ELR (cell line): ENCODE data around the gene ZNF761.
"Not testable (repeated sequence)": the region's sequence is repeated elsewhere in the genome, so short reads cannot be mapped to it uniquely, and the experiment has no call there.

Experiments used
- DNase-seq: peaks from one replicate; pipeline ENCODE4 v3.0.0-alpha.2; 2015; ENCODE audit warnings: low read depth

ZNF761 gene

GRCh38 chr19:53431399-53432087, at the start of gene ZNF761:
Gene ZNF761, plus strand, starts transcription at chr19:53431984. Its CDS starts 15,285 bp downstream, at chr19:53447269.
- DNase-seq = peak; percentile 90

GRCh38 chr19:53388168-53388567, 43.6 kb upstream of the ZNF761 start:
- peak; percentile 16 for DNase-seq

GRCh38 chr19:53388904-53389303, 42.9 kb upstream of the ZNF761 start:
- DNase-seq = peak; percentile 20

- no peak for DNase-seq
Observed at GRCh38 chr19:53389571-53389970, 42.2 kb upstream of the ZNF761 start.

DNA sequence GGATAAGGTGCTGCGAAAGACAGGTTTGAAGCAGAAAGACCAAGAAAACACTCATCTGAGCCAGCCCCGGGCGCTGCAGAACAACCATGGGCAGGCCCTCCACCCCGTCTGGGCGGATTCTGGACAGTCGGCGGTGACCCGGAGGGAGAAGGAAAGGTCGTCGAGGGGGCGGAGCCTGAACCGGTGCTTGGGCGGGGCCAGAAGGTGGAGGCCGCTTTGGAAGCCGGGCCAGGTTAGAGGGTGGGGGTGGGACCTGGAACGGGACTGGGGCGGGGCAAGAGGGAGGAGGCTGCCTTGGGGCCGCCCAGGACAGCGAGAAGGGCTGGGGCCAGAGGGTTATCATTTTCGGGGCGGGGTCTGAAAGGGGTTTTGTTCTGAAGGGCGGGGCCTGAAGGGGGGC, 41.8 kb upstream of the ZNF761 start:
- no peak for DNase-seq

- peak; percentile 83 for DNase-seq
Observed at GRCh38 chr19:53394522-53394973, 37.2 kb upstream of the ZNF761 start.

DNA sequence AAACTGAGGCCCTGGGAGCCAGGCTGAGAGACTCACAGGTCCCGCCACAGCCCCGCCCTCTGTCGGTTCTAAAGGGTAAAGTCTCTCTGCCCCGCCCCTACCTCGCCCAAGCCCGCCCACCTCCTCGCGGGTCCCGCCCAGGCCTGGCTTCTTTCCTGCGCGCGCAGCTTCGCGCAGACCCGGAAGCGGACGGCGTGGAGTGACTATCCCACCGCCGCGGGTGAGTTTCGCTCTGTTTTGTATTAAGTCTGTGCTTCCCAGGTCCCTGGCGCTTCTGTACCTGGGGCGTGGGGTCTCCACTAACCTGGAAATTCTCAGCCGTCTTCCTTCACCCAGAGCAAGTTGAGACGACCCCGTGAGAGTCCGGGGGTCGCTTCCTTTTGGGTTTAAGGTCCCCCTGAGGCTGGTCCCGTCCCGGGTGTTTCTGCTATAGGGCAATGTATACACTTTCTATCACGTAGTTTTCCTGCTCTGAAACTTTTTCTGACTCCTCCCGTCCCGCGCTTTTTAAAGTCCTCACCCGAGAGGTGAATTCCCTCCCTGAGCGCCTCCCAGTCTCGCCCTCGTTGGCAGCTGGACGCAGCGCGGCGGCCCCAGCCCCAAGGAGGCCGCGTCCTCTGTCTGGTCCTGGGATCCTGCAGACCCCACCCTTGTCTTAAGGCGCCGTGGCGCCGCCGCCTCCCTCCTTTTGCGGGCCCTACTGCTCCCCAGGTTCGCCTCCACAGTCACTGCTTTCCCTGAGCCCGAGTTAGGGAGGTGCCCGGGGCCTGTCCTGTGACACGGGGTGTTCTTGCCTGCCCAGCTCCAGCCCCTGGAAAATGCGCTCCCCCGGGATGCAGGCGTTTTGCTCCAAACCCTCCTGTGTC, 36.6 kb upstream of the ZNF761 start, which contains the start of gene ZNF765:
ZNF765 (plus strand) TSS at position 176 of the 866 bp plus-strand sequence. CDS start 2,867 bp downstream, outside the sequence.
- peak; percentile 93 for DNase-seq

DNA sequence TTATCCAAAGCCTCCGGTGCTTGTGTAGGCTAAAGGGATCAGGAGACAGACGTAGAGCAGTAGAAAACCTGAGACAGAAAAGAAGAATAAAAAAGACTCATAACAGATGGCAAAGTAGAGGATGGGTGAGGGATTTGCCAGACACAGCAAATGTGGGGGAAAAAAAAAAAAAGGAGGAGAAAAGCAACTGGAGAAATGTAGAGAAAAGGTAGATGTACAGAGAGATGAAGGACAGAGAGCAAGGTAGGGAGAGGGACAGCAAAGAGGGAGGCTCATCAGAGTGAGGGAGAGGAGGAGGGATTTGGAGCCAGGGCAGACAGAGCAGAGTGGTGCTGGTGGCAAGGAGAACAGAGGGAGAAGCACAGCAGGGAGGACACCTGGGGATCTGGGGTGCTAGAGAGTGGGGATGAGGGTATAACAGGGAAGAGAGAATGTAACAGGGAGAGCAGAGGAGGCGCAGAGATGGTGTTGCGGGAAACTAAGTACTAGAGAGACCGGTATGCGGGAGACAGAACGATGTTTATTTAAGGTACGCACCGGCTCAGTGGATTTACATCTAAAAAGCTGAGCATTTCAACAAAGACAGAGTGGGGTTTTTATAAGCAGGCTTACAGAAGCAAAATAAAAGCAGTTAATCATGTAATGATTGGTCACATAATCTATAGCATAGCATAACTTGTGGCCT, 35.8 kb upstream of the ZNF761 start:
- peak; percentile 4 for DNase-seq

DNA sequence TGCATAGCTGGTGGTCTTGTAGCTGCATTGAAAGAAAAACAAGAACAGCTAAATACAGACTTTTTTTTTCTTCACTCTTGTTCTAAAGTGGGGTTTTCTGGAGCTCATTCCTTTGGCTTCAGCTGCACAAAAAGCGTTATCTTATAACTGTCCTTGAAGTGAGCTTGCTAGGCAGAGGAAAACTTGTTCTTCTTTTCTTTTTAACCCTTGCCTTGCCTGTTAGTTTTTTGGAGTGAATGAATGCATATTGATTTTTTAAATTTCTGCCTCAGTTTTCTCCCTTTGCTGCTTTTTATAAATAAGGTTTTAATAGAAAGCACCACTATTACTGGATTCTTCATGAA, 35.3 kb upstream of the ZNF761 start:
- no peak for DNase-seq

- DNase-seq = not testable (repeated sequence)
Observed at GRCh38 chr19:53397918-53398317, 33.9 kb upstream of the ZNF761 start.

GRCh38 chr19:53409505-53410204, 22.1 kb upstream of the ZNF761 start:
- DNase-seq = no peak

- DNase-seq = not testable (repeated sequence)
Observed at GRCh38 chr19:53420520-53421315, 11.1 kb upstream of the ZNF761 start.

GRCh38 chr19:53422551-53422950, 9.2 kb upstream of the ZNF761 start:
- DNase-seq = no peak

DNA sequence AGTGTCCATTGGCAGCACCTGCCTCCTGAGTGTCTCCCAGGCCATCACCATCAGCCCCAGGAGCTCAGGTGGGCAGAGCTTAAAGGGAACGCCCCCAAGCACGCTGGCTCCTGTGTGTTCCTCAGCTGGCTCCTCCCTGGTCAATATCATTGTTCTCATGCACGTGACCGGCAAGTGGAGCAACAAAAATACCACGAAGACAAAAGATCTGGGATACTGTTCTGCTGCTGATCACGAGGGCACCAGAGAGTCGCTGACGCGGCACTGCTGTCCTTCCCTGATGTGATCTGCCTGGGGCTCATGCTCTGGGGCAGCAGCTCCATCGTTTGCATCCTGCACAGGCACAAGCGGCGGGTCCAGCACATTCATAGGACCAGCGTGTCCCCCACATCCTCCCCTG, 8.7 kb upstream of the ZNF761 start:
- DNase-seq = not testable (repeated sequence)

- DNase-seq = peak; percentile 6
Observed at GRCh38 chr19:53423680-53424079, 8.1 kb upstream of the ZNF761 start.

DNA sequence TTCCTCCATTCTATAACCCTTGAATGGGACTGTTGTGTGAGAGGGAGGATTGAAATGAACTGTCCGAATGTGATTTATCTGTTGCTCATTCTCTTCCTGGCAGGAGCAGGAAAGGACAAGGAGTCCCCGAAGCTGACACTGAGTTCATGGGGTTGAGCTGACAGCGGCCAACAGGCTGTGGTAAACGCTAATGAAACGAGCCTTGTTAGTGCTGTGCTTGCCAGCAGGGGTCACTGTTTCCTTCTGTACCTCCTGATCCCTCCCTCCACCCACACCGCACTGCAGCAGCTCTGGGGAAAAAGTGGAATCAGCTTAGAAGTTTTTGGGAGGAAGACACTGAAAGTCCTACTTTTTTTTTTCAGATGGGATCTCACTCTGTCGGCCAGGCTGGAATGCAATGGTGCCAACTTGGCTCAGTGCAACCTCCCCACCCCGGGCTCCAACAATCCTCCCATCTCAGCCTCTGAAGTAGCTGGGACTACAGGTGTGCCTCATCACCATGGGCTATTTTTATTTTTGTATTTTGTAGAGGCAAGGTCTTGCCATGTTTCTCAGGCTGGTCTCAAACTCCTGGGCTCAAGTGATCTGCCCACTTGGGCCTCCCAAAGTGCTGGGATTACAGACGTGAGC, 6.7 kb upstream of the ZNF761 start:
- DNase-seq = peak; percentile 57

DNA sequence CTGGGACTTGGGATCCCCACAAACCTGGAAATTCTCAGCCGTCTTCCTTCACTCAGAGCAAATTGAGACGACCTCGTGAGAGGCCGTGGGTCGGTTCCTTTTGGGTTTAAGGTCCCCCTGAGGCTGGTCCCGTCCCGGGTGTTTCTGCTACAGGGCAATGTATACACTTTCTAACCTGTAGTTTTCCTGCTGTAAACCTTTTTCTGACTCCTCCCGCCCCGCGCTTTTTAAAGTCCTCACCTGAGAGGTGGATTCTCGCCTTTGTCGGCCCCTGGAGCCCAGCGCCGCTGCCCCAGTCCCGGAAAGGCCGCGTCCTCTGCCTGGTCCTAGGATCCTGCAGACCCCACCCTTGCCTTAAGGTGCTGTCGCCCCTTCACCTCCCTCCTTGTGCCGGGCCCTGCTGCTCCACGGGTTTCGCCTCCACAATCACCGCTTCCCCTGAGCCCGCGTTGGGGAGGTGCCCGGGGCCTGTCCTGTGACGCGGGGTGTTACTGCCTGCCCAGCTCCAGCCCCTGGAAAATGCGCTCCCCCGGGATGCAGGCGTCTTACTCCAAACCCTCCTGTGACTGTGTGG, 391 bp downstream of the ZNF761 start:
- DNase-seq = peak; percentile 52

- not testable (repeated sequence) for DNase-seq
Observed at GRCh38 chr19:53443809-53444208, 12.0 kb downstream of the ZNF761 start.

- DNase-seq = not testable (repeated sequence)
Observed at GRCh38 chr19:53447196-53447595, 15.4 kb downstream of the ZNF761 start.

- DNase-seq = no peak
Observed at GRCh38 chr19:53455828-53456227, 24.0 kb downstream of the ZNF761 start.
